A673 (cell line): ENCODE data around the gene USP22.

ENCODE experiments used
- EZH2 ChIP-seq: fragments of 200-600 bp; sonication (generic); IDR thresholded peaks from 2 replicates; pipeline ENCODE4 v1.6.1; 2017; ENCODE audit warnings: borderline replicate concordance, low read depth, mild to moderate bottlenecking, mixed read lengths, antibody characterized with exemption, low read length; ENCODE audit not compliant: poor library complexity, severe bottlenecking
- TF ChIP-seq, protein P1 (sequence below): fragments of 300-800, 200-600 bp; sonication (generic); conservative IDR thresholded peaks from 2 replicates; pipeline ENCODE4 v1.5.1; 2017; ENCODE audit warnings: low read depth, mild to moderate bottlenecking, antibody characterized with exemption, low read length, moderate library complexity, mixed read lengths

DNA sequence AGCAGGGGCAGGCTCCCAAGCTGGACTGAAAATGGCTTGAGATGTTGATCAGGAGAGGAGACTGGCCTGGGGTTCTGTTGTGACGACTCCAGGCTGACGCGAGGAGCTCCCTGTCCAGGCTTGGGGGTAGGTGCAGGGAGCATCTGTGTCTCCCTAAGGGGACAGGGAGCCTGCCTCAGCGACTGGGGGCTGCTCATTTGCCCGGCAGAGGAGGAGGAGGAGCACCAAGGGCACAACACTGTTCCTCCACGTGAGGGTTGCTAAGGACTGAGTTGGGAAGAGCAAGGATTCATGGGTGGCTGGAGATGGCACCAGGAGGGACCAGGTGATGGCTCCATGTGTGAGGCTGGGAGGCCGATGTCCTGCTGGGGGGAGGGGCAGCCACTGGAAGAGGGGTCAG is 53.3 kb downstream of the USP22 start:
- TF ChIP-seq, protein P1, sequence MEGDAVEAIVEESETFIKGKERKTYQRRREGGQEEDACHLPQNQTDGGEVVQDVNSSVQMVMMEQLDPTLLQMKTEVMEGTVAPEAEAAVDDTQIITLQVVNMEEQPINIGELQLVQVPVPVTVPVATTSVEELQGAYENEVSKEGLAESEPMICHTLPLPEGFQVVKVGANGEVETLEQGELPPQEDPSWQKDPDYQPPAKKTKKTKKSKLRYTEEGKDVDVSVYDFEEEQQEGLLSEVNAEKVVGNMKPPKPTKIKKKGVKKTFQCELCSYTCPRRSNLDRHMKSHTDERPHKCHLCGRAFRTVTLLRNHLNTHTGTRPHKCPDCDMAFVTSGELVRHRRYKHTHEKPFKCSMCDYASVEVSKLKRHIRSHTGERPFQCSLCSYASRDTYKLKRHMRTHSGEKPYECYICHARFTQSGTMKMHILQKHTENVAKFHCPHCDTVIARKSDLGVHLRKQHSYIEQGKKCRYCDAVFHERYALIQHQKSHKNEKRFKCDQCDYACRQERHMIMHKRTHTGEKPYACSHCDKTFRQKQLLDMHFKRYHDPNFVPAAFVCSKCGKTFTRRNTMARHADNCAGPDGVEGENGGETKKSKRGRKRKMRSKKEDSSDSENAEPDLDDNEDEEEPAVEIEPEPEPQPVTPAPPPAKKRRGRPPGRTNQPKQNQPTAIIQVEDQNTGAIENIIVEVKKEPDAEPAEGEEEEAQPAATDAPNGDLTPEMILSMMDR: no peak
- no peak for TF ChIP-seq EZH2
